Measurements from ENCODE around the gene DLGAP4.

DLGAP4 gene

GRCh38 chr20:36333841-36334240, 27.7 kb downstream of the DLGAP4 start:
- DNase-seq: no peak

- no peak for DNase-seq
Observed at GRCh38 chr20:36334281-36335205, 28.4 kb downstream of the DLGAP4 start.

DNA sequence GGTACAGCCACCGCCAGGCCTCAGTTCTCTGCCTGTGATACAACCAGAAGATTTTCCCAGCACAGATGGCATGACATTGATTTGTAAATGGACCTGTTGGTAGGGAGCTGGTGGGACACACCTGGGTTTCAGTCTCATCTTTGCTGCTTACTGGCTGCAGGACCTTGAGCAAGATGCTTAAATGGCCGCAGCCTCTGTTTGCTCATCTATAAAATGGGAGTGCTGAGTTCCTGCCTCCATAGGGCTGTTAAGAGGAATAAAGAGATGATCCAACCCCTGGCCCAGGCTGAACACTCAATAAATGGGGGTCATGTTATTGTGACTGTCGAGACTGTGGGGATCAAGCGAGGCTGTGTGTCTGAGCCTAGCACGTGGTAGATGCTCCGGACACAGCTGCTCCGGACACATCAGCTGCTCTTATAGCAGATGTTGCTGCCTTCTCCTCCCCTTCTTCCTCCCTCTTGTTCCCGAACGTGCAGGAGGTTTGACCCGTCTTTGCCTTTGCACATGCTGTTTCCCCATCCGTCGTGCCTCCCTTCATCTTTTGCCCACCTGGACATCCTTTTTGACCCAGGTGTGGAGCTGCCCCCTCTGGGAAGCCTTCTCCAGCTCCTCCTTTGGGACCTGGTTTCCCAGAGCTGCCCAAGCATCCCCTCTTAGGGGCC, 29.2 kb downstream of the DLGAP4 start:
- DNase-seq: no peak

DNA sequence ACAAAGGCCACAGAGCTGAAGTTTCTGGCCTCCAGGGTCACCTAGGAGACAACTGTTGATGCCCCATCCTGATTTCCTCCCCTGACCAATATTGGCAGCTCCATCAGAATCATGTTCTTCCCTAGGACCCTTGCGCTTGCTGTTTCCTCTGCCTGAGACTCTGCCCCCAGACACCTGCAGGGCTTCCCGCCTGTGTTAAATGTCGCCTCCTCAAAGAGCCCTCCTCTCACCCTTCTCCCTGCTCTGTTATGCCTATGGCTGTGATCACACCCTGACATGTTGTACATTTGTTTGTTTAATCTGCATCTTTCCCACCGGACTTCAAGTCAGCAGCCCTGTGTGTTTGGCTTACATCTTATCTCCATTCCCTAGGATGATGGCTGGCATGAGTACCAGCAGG, 30.1 kb downstream of the DLGAP4 start:
- no peak for DNase-seq

DNA sequence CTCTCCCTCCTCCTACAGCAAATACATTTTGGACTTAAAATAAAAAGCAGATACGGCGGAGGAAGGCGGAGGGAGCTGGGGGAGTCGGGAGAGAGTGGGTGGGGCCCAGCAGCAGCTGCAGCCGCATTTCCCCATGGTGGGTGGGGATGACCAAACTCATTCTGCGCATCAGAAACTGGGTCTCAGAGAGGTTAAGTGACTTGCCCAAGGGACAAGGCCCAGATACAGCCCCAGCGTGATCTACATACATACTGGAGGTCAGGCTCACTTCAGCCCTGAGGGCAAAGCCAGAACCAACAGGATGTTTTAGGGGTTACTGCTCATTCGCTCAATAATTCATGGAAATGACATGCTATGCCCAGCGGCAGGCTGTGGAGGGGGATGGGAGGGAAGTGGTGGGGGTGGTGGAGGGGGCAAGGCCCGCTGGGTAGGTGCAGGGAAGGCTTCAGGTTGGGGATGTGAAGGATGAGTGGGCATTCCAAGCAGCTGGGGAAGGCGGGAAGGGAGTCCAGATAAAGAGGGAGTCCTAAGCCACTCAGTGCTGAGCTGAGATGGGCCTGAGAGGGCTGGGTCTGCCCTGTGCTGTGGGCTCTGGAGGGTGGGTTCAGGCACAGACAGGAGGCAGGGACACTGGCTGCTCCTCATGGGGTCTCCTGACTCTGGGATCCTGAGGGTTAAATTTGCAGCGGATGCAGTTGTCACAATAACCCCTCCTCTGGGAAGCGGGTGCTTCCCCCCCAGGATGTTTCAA, 31.0 kb downstream of the DLGAP4 start:
- no peak for DNase-seq

GRCh38 chr20:36337886-36338285, 31.7 kb downstream of the DLGAP4 start:
- no peak for DNase-seq

GRCh38 chr20:36339646-36340592, 33.8 kb downstream of the DLGAP4 start:
- no peak for DNase-seq

- DNase-seq: no peak
Observed at GRCh38 chr20:36340593-36340990, 34.5 kb downstream of the DLGAP4 start.

DNA sequence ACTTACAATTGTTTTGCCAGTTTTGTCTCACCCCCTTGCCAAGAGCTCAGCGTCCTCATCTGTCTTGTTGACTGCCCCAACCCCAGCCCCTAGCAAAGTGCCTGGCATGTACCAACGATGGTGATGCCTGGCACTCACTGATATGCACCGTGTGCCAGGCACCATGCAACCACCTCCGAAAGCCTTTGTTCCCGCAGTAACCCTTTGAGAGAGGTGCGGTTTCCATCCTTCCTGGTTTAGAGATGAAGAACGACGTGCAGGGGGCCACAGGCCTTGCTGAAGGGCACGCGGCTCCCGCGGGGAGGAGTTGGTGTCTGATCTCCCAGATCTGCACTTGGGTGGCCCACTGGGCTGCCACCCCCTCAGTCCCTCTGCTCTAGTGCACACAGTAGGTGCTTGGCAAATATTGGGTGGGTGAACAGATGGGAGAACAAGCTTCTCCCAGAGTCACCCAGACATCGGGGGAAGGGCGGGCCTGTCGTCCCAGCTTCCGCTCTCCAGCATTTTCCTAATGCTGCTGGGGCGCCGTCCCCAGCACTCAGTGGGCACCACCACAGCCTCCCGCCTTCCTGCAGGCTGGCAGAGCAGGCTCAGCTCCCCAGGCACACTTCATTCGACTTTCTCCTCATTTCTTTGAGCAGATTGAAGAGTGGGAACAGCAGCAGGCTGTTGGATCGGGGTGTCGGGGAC, 35.3 kb downstream of the DLGAP4 start:
- no peak for DNase-seq

GRCh38 chr20:36342331-36343120, 36.4 kb downstream of the DLGAP4 start:
- DNase-seq: no peak

DNA sequence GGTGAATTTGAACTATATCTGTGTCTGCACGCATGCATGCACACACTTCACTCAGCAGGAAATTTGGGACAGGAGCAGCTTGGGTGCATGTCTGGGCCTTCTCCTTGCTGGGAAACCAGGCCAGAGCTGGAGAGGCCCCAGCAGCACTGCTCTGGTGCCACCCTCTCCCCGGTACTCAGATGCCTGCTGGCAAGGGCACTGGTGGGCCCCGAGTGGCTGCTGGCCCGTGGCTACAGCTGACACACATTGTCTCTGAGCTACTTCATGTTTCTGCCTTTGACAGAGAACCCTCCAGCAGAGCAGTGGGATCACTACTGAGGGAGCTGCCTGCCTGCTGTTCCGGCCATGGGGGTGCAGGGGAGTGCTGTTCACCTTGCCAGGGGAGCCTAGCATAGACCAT, 37.5 kb downstream of the DLGAP4 start:
- no peak for DNase-seq

DNA sequence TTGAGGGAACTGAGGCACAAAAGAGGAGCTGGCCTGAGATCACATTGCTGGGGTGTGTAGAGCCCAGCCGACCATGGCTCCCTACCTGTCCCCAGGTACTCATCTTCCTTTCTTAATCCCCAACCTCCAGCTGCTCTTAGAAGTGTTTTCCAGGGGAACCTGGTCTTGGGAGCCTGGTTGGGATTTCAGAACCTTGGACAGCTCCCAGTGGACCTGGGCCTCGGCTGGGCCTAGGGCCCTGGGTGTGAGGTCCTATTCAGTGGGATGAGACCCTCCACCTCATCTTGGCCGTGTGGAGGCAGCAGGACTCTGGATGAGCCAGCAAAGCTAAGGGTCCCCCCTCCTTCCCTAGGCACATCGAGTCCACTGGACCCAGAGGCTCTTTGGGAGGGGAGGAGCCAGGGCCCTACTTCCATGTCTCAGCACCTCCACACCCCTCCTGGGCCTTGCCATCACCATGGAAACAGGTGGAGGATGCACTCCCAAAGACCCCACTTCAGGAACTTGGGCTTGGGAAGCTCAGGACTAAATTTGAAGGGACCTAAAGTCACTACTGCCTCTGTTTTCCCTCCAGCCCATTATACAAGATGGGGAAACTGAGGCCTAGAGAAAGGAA, 38.5 kb downstream of the DLGAP4 start:
- DNase-seq: peak; percentile 68

- DNase-seq: no peak
Observed at GRCh38 chr20:36346256-36346655, 40.1 kb downstream of the DLGAP4 start.

- DNase-seq: no peak
Observed at GRCh38 chr20:36349384-36350170, 43.4 kb downstream of the DLGAP4 start.

DNA sequence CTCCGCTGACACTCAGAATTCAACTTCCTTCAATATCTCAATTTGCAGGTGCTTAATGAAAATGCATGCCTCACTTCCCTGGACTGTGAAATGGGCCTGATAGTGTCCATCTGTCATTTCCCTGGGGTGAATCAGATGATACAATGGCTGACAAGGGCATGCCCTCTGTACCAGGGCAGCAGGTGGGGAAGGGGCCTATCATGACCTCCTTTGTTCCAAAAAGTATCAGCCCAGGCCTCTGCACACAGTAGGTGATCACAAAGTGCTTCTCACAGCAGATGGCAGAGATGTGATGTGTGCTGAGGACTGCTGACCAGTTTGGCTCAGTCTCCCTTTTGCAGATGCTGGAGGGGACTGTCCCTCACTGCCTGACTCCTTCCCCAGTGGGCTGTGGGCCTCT, 44.3 kb downstream of the DLGAP4 start:
- DNase-seq: no peak

GRCh38 chr20:36351937-36352336, 45.8 kb downstream of the DLGAP4 start:
- no peak for DNase-seq

DNA sequence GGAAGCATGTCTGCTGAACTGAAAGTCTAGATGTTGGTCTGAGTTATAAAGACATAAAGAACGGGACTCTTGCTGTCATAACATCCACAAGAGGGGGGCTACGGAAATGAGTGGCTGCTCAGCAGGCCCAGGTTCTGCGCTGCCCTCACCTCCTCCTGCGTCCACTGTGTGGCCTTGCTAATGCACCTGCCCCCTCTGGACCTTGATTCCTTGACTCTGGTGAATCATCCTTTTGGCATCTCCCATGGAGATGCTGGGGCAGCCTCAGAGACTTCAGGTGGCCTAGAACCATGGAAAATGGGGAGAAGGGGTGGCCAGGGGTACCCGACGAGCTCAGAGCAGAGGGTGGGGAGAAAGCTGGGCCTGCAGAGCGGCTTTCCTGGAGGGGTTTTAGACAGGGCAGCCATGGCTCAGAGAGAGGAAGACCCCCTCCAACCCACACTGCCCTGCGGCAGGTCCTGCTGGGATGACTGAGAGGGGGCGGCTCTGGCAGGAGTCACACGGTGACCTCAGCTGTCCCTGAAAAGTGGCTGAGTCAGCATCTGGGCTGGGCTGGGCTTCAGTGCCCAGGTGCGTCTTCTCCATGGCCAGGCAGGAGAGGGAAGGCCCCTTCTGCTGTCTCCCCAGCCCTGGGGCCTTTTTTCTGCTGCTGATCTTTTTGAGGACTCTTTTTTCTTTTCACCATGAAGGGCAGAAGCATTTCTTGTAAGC, 46.9 kb downstream of the DLGAP4 start:
- no peak for DNase-seq

GRCh38 chr20:36353740-36354139, 47.6 kb downstream of the DLGAP4 start:
- no peak for DNase-seq
